ENCODE results near the gene PHLDB2. TPM values are rescaled to one million over a fixed set of nuclear protein-coding genes. Genes with fewer than 3 reads are reported as not detected.

The PHLDB2 gene
- total and polyA plus RNA-seq, 2 of the 8 experiments (the other 6 are each of a cell fraction or from before 2014, with no cell fraction given), result 5.8 to 22.6 TPM

GRCh38 chr3:111854990-111855389, 4.1 kb upstream of the PHLDB2 start:
- no peak overlapping the region for H3K9ac ChIP-seq (replicated peaks in 1 of 4; ENCODE audit: extremely low read depth in 1 of 4, low read depth in 3 of 4, low read length in 3 of 4)
- no peak overlapping the region for H2BK12ac ChIP-seq (ENCODE audit: low read depth, low read length)
- no peak overlapping the region for H4K91ac ChIP-seq (replicated peaks; ENCODE audit: insufficient read length, low read length)
- TF ChIP-seq CEBPB (IDR thresholded peaks at IDR 0.05; ENCODE audit: low read depth, low read length) (no peak), ZNF274 (IDR thresholded peaks at IDR 0.05; ENCODE audit: borderline replicate concordance, extremely low read depth, low read length) (no peak), USF2 (IDR thresholded peaks at IDR 0.05; ENCODE audit: low read length) (no peak), HDAC6 (IDR thresholded peaks at IDR 0.05; ENCODE audit: low read depth, low read length) (no peak), SUZ12 (IDR thresholded peaks at IDR 0.05; ENCODE audit: low read length) (no peak), FOSL1 (IDR thresholded peaks at IDR 0.05; ENCODE audit: insufficient read depth, low read depth, low read length) (no peak), ASH2L (IDR thresholded peaks at IDR 0.05; ENCODE audit: low read length) (no peak), BCL11A (IDR thresholded peaks at IDR 0.05; ENCODE audit: low read depth in 2 of 2, low read length in 2 of 2) (no peak), YY1 (IDR thresholded peaks at IDR 0.05; ENCODE audit: low read depth, low read length) (no peak)
- FAIRE-seq, result no peak
- H3K36me3 ChIP-seq (ENCODE audit: control insufficient read depth in 2 of 4, insufficient read depth in 4 of 4, low read length in 3 of 4), result no peaks in the 10 kb centered on the region
- H3K14ac ChIP-seq (ENCODE audit: insufficient read length), result no peak overlapping the region
- DNase-seq (ENCODE audit: low read depth in 1 of 2, low spot score in 2 of 2), result no peak
- H2BK20ac ChIP-seq (ENCODE audit: low read length), result no peak overlapping the region
- H3K79me2 ChIP-seq (ENCODE audit: control insufficient read depth in 1 of 2, insufficient read depth in 2 of 2, low read length in 2 of 2), result no peaks in the 10 kb centered on the region
- no peak overlapping the region for H3K4me3 ChIP-seq (ENCODE audit: extremely low read depth in 1 of 4, insufficient read depth in 2 of 4, low read depth in 3 of 4, low read length in 4 of 4)
- H3K79me1 ChIP-seq (ENCODE audit: low read depth, low read length), result no peaks in the 10 kb centered on the region
- no peak overlapping the region for H2AFZ ChIP-seq (ENCODE audit: low read length)
- no peak overlapping the region for H2BK120ac ChIP-seq (replicated peaks; ENCODE audit: low read depth, low read length)
- H3K56ac ChIP-seq (replicated peaks; ENCODE audit: insufficient read length, low read depth, low read length), result no peak overlapping the region
- no peak overlapping the region for H4K5ac ChIP-seq (ENCODE audit: insufficient read length, low read depth, low read length)
- no peak overlapping the region for H3K27ac ChIP-seq (ENCODE audit: low read depth, low read length)
- peaks cover 0 to 8% (median 6%) of the 10 kb centered on the region in 4 experiments; a peak in 4 of 7 replicates for H3K27me3 ChIP-seq (replicated peaks in 1 of 4; ENCODE audit: control insufficient read depth in 3 of 4, extremely low read depth in 1 of 4, insufficient read depth in 3 of 4, low read length in 3 of 4)
- peaks cover 0 to 4% (median 3%) of the 10 kb centered on the region in 4 experiments; a peak in 2 of 7 replicates for H3K4me1 ChIP-seq (replicated peaks in 1 of 4; ENCODE audit: control insufficient read depth in 3 of 4, insufficient read depth in 4 of 4, low read length in 3 of 4)
- ChIA-PET POLR2A (ENCODE audit: partially characterized antibody) (no interaction called here), CTCF (ENCODE audit: partially characterized antibody) (interaction anchor here (1.5 kb wide), 1 partner anchor 138 kb away, joined by 4 read pairs; no protein-coding TSS in a partner anchor)
- H3K23me2 ChIP-seq (ENCODE audit: low read depth, low read length), result peaks cover 3% of the 10 kb centered on the region; the same call in 1 of the 2 replicates
- 91% methylated on average over 2 of the region's 2 CpGs; no CpG with 5 or more reads in 1 of the 2 experiments for WGBS, 2 experiments (ENCODE audit: extremely low coverage in 1 of 2, insufficient coverage in 1 of 2, insufficient read length in 1 of 2, insufficient replicate concordance in 2 of 2, low coverage in 1 of 2, low lambda C conversion rate in 2 of 2, missing lambda C conversion rate in 1 of 2)
- H3K4me2 ChIP-seq (ENCODE audit: insufficient read depth in 1 of 2, low read depth in 2 of 2, low read length in 2 of 2), result no peak overlapping the region
- no peak overlapping the region for H3K23ac ChIP-seq (ENCODE audit: insufficient read length)
- no peak overlapping the region for H4K8ac ChIP-seq (ENCODE audit: extremely low read depth, insufficient read depth, low read length)
- H3K9me3 ChIP-seq (ENCODE audit: insufficient read depth in 2 of 2, low read depth in 1 of 2, low read length in 1 of 2), result no peaks in the 10 kb centered on the region
- no peak overlapping the region for H2BK5ac ChIP-seq (ENCODE audit: low read depth, low read length)
- H2BK15ac ChIP-seq (ENCODE audit: low read length), result no peak overlapping the region
- no peak overlapping the region for H3K18ac ChIP-seq (ENCODE audit: extremely low read depth, low read length)
- no peak overlapping the region for H3K4ac ChIP-seq (replicated peaks; ENCODE audit: insufficient read length, low read depth, low read length)
- H4K20me1 ChIP-seq (replicated peaks in 1 of 2; ENCODE audit: control insufficient read depth in 1 of 2, insufficient read depth in 2 of 2, low read length in 2 of 2), result no peaks in the 10 kb centered on the region
- no peak overlapping the region for H2AK5ac ChIP-seq (ENCODE audit: low read depth, low read length)

Data from H1 (cell line).